Measurements from ENCODE around the gene SYCE1L.
A peak's percentile ranks its signal among the peaks of the same experiment; 100 is the strongest.

The SYCE1L gene

DNA sequence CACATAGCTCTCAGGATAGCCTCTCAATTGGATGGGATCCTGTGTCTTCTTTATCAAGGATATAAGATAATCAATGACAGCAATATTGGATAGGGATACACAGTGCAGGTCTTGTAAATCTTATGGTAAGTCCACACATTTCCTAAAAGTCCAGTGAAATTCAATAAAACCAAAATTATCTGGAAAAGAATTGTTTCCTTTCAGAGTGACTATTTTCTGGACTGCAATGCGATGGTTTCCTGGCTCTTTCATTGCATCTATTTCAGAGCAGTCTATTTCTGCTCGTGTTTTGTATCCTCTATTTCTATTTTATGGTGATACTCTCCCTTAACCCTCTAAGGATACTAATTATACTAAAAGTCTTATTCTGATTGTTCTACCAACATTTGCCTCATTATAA lies 32.5 kb upstream of the SYCE1L start:
- no peak overlapping the region for H3K4me2 ChIP-seq (ENCODE audit: low read length)
- H3K27ac ChIP-seq (ENCODE audit: low read depth, low read length) = no peak overlapping the region
- no peaks in the 10 kb centered on the region for H3K79me2 ChIP-seq (ENCODE audit: control insufficient read depth, insufficient read depth, low read length)
- no peak overlapping the region for H2BK120ac ChIP-seq (ENCODE audit: low read depth, low read length)
- no peak overlapping the region for H2AK5ac ChIP-seq (ENCODE audit: low read length)
- no peaks in the 10 kb centered on the region for H3K27me3 ChIP-seq (ENCODE audit: insufficient read depth, low read length, poor library complexity)
- H3K4me3 ChIP-seq (ENCODE audit: low read length) = no peak overlapping the region
- WGBS (ENCODE audit: extremely low coverage, insufficient coverage, low lambda C conversion rate) = no CpG with 5 or more reads among the region's 2 CpGs
- no peak overlapping the region for H3K56ac ChIP-seq (ENCODE audit: low read length)
- H3K4ac ChIP-seq (ENCODE audit: low read depth, low read length) = no peak overlapping the region
- H3K9ac ChIP-seq (ENCODE audit: low read length) = no peak overlapping the region
- H4K8ac ChIP-seq (ENCODE audit: low read depth, low read length) = no peak overlapping the region
- no peak overlapping the region for H2BK5ac ChIP-seq (ENCODE audit: low read length)
- H3K36me3 ChIP-seq (ENCODE audit: control insufficient read depth, insufficient read depth, low read length) = no peaks in the 10 kb centered on the region
- H3K23ac ChIP-seq (ENCODE audit: low read length) = no peak overlapping the region
- no peaks in the 10 kb centered on the region for H3K4me1 ChIP-seq (ENCODE audit: control insufficient read depth, low read depth, low read length)
- no peak overlapping the region for H3K18ac ChIP-seq (ENCODE audit: low read length)
- no peaks in the 10 kb centered on the region for H3K79me1 ChIP-seq (ENCODE audit: low read length)
- H2BK15ac ChIP-seq (replicated peaks; ENCODE audit: low read depth) = no peak overlapping the region
- DNase-seq = no peak
- no peak overlapping the region for H4K5ac ChIP-seq (ENCODE audit: low read length)

DNA sequence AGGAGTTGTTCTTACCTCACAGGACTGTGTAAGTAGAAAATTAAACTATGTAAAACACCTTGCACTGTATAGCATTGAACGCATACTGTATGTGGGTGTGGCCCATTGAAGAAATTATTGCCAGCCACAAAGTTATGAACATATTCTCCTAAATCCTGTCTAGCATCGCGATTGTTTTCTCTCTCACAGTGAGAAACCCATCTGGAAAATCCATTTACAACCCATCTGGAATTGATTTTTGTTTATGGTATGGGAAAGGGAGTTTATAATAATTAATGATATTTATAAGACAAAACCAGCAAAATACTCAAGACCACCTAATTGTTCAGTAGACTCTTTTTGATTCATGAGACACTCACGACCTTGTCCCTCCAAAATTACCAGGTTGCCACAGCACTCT lies 30.3 kb upstream of the SYCE1L start:
- Histone ChIP-seq H3K36me3 (ENCODE audit: control insufficient read depth, insufficient read depth, low read length) (no peaks in the 10 kb centered on the region), H3K79me1 (ENCODE audit: low read length) (no peaks in the 10 kb centered on the region), H3K18ac (ENCODE audit: low read length) (no peak overlapping the region), H3K79me2 (ENCODE audit: control insufficient read depth, insufficient read depth, low read length) (no peaks in the 10 kb centered on the region), H4K5ac (ENCODE audit: low read length) (no peak overlapping the region), H3K4me1 (ENCODE audit: control insufficient read depth, low read depth, low read length) (no peaks in the 10 kb centered on the region), H2BK5ac (ENCODE audit: low read length) (no peak overlapping the region), H3K23ac (ENCODE audit: low read length) (no peak overlapping the region), H2BK15ac (replicated peaks; ENCODE audit: low read depth) (no peak overlapping the region), H3K27me3 (ENCODE audit: insufficient read depth, low read length, poor library complexity) (no peaks in the 10 kb centered on the region), H3K4me3 (ENCODE audit: low read length) (no peak overlapping the region), H3K4ac (ENCODE audit: low read depth, low read length) (no peak overlapping the region), H3K9ac (ENCODE audit: low read length) (no peak overlapping the region), H2BK120ac (ENCODE audit: low read depth, low read length) (no peak overlapping the region), H2AK5ac (ENCODE audit: low read length) (no peak overlapping the region), H4K8ac (ENCODE audit: low read depth, low read length) (no peak overlapping the region), H3K4me2 (ENCODE audit: low read length) (no peak overlapping the region), H3K56ac (ENCODE audit: low read length) (no peak overlapping the region), H3K27ac (ENCODE audit: low read depth, low read length) (no peak overlapping the region)
- WGBS (ENCODE audit: extremely low coverage, insufficient coverage, low lambda C conversion rate) = no CpG with 5 or more reads among the region's 4 CpGs
- no peak for DNase-seq

DNA sequence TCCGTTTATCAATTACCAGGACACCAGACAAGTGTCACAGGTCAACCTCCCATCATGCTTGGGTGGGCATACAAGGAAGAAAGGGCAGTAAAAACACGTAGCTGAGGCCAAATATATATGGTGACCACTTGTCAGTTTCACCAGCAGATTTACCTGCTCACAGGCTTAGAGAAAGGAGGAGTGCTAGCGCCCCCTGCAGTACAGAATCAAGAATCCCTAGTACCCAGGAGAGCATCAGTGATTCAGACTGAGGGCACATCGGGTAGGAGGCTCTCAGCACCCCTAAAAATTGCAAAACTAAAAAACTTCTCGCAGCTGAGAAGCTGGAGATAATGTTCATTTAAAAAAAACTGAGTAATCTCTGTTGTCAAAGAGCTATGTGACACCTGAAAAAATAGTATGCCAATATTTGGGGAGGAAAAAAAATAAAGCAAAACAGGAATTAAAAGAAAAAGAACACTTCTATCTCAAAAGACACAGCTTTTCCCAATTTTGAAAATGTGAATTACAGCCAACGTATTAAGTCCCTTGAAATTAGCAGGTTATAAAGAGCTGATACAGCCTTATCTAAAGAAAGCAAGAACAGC lies 29.5 kb upstream of the SYCE1L start:
- Histone ChIP-seq H3K9ac (ENCODE audit: low read length) (no peak overlapping the region), H2AK5ac (ENCODE audit: low read length) (no peak overlapping the region), H3K4me3 (ENCODE audit: low read length) (no peak overlapping the region), H3K79me2 (ENCODE audit: control insufficient read depth, insufficient read depth, low read length) (no peaks in the 10 kb centered on the region), H3K79me1 (ENCODE audit: low read length) (no peaks in the 10 kb centered on the region), H4K8ac (ENCODE audit: low read depth, low read length) (no peak overlapping the region), H3K27me3 (ENCODE audit: insufficient read depth, low read length, poor library complexity) (no peaks in the 10 kb centered on the region), H3K4me2 (ENCODE audit: low read length) (no peak overlapping the region), H2BK120ac (ENCODE audit: low read depth, low read length) (no peak overlapping the region), H3K23ac (ENCODE audit: low read length) (no peak overlapping the region), H4K5ac (ENCODE audit: low read length) (no peak overlapping the region), H3K36me3 (ENCODE audit: control insufficient read depth, insufficient read depth, low read length) (no peaks in the 10 kb centered on the region), H2BK15ac (replicated peaks; ENCODE audit: low read depth) (no peak overlapping the region), H3K4ac (ENCODE audit: low read depth, low read length) (no peak overlapping the region), H3K56ac (ENCODE audit: low read length) (no peak overlapping the region), H2BK5ac (ENCODE audit: low read length) (no peak overlapping the region), H3K27ac (ENCODE audit: low read depth, low read length) (no peak overlapping the region), H3K18ac (ENCODE audit: low read length) (no peak overlapping the region), H3K4me1 (ENCODE audit: control insufficient read depth, low read depth, low read length) (no peaks in the 10 kb centered on the region)
- peak; percentile 68 for DNase-seq
- no CpG with 5 or more reads among the region's 6 CpGs for WGBS (ENCODE audit: extremely low coverage, insufficient coverage, low lambda C conversion rate)

DNA sequence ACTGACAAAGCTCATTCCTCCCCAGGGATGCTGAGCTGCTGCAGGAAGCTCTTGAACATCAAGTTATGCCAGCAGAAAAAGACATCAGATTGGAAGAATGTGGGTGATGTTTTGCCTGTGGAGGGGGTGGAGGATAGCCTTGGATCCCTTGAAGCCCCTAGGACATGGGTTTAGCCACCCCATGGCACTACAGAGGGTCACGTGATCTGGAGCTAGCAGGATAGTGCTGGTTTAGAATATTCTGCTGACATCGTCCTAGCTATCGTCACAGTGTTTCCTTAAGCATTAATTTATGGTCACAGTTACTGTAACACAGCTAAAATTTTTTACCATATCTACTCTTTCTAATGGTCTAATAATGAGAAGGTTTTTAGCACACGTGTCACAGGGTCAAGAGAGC lies 28.4 kb upstream of the SYCE1L start:
- Histone ChIP-seq H3K56ac (ENCODE audit: low read length) (no peak overlapping the region), H3K4me3 (ENCODE audit: low read length) (no peak overlapping the region), H2BK15ac (replicated peaks; ENCODE audit: low read depth) (no peak overlapping the region), H4K5ac (ENCODE audit: low read length) (no peak overlapping the region), H3K27ac (ENCODE audit: low read depth, low read length) (no peak overlapping the region), H3K4ac (ENCODE audit: low read depth, low read length) (no peak overlapping the region), H3K36me3 (ENCODE audit: control insufficient read depth, insufficient read depth, low read length) (no peaks in the 10 kb centered on the region), H2BK5ac (ENCODE audit: low read length) (no peak overlapping the region), H2AK5ac (ENCODE audit: low read length) (no peak overlapping the region), H3K23ac (ENCODE audit: low read length) (no peak overlapping the region), H3K79me2 (ENCODE audit: control insufficient read depth, insufficient read depth, low read length) (no peaks in the 10 kb centered on the region), H2BK120ac (ENCODE audit: low read depth, low read length) (no peak overlapping the region), H3K18ac (ENCODE audit: low read length) (no peak overlapping the region), H3K79me1 (ENCODE audit: low read length) (no peaks in the 10 kb centered on the region), H3K9ac (ENCODE audit: low read length) (no peak overlapping the region), H3K4me2 (ENCODE audit: low read length) (no peak overlapping the region), H3K4me1 (ENCODE audit: control insufficient read depth, low read depth, low read length) (no peaks in the 10 kb centered on the region), H4K8ac (ENCODE audit: low read depth, low read length) (no peak overlapping the region), H3K27me3 (ENCODE audit: insufficient read depth, low read length, poor library complexity) (no peaks in the 10 kb centered on the region)
- DNase-seq = no peak
- no CpG with 5 or more reads among the region's 4 CpGs for WGBS (ENCODE audit: extremely low coverage, insufficient coverage, low lambda C conversion rate)

DNA sequence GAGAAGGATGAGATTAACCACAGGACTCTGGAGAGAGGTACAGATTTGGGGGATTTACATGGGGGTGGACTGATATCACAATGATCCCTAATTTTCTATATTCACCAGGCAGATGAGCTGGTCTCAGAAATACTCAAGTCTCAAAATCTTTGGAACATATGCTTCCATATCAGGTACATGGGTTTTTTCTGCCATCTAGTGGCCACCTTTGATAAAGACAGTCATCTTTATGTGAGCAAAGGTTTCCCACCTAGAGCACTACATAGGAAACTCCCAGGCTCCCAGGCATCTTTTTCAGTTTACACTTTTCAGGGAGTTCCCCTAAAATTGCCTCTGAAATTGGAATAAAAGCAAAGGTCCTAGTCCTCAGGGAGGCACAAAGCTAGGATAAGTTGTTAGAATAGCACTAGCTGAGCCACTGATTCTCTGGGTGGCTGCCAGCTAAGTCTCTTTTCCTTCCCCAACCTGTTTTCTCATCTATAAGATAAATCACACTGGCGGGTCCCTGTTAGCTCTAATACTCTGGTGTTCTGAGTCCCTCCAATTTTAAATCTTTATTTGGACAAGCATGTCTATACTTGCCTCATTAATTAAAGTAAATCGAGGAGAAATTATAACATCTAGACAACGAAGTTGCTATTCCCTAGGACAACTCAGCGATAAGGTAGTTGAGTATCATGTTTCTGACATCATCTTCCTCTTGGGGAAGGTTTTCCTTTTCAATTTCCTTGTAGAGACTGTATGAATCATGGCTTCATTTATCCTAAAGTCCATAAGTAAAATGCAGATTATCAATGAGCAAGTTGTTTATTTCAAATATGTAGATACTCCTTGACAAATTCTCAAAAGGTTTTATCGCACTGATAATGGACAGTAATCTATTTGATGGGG lies 27.2 kb upstream of the SYCE1L start:
- Histone ChIP-seq H3K79me2 (ENCODE audit: control insufficient read depth, insufficient read depth, low read length) (no peaks in the 10 kb centered on the region), H3K23ac (ENCODE audit: low read length) (no peak overlapping the region), H3K79me1 (ENCODE audit: low read length) (no peaks in the 10 kb centered on the region), H3K36me3 (ENCODE audit: control insufficient read depth, insufficient read depth, low read length) (no peaks in the 10 kb centered on the region), H2BK15ac (replicated peaks; ENCODE audit: low read depth) (no peak overlapping the region), H2AK5ac (ENCODE audit: low read length) (no peak overlapping the region), H2BK120ac (ENCODE audit: low read depth, low read length) (no peak overlapping the region), H3K56ac (ENCODE audit: low read length) (no peak overlapping the region), H3K4me3 (ENCODE audit: low read length) (no peak overlapping the region), H3K27me3 (ENCODE audit: insufficient read depth, low read length, poor library complexity) (no peaks in the 10 kb centered on the region), H4K8ac (ENCODE audit: low read depth, low read length) (no peak overlapping the region), H3K4ac (ENCODE audit: low read depth, low read length) (no peak overlapping the region), H3K9ac (ENCODE audit: low read length) (no peak overlapping the region), H3K4me1 (ENCODE audit: control insufficient read depth, low read depth, low read length) (no peaks in the 10 kb centered on the region), H3K18ac (ENCODE audit: low read length) (no peak overlapping the region), H3K4me2 (ENCODE audit: low read length) (no peak overlapping the region), H3K27ac (ENCODE audit: low read depth, low read length) (no peak overlapping the region), H4K5ac (ENCODE audit: low read length) (no peak overlapping the region), H2BK5ac (ENCODE audit: low read length) (no peak overlapping the region)
- no CpG with 5 or more reads among the region's 5 CpGs for WGBS (ENCODE audit: extremely low coverage, insufficient coverage, low lambda C conversion rate)
- peak; percentile 67 for DNase-seq
